HG03045 (cell line): ENCODE measurements around the gene ALS2CL.

Experiments
- ATAC-seq: cut with Tn5 transposase; IDR thresholded peaks from one replicate; pipeline ENCODE4 v1.9.1; 2021; ENCODE audit warnings: mild to moderate bottlenecking, moderate library complexity; ENCODE audit not compliant: unreplicated experiment

The ALS2CL gene

GRCh38 chr3:46667061-46667621 lies 26.3 kb downstream of the ALS2CL start:
- no peak for ATAC-seq

GRCh38 chr3:46666453-46666845 lies 27.0 kb downstream of the ALS2CL start:
- no peak for ATAC-seq

GRCh38 chr3:46665763-46666452 lies 27.6 kb downstream of the ALS2CL start:
- no peak for ATAC-seq

GRCh38 chr3:46664971-46665762 lies 28.3 kb downstream of the ALS2CL start:
- no peak for ATAC-seq

- no peak for ATAC-seq
These were observed 29.1 kb downstream of the ALS2CL start for GRCh38 chr3:46664188-46664970.

- ATAC-seq, result no peak
These were observed 29.8 kb downstream of the ALS2CL start for GRCh38 chr3:46663591-46664135.

GRCh38 chr3:46662771-46663551 lies 30.5 kb downstream of the ALS2CL start:
- no peak for ATAC-seq

- no peak for ATAC-seq
These were observed 31.4 kb downstream of the ALS2CL start for GRCh38 chr3:46661776-46662766.

- ATAC-seq, result no peak
These were observed 32.6 kb downstream of the ALS2CL start for GRCh38 chr3:46660543-46661523.

- no peak for ATAC-seq
These were observed 33.5 kb downstream of the ALS2CL start for GRCh38 chr3:46660003-46660402.

- ATAC-seq, result no peak
These were observed 34.2 kb downstream of the ALS2CL start for GRCh38 chr3:46659285-46659684.

GRCh38 chr3:46656778-46657556 lies 36.5 kb downstream of the ALS2CL start:
- no peak for ATAC-seq

GRCh38 chr3:46655271-46655670 lies 38.2 kb downstream of the ALS2CL start:
- no peak for ATAC-seq

GRCh38 chr3:46651084-46651483 lies 42.4 kb downstream of the ALS2CL start:
- ATAC-seq, result no peak

GRCh38 chr3:46649436-46649835 lies 44.0 kb downstream of the ALS2CL start:
- no peak for ATAC-seq

GRCh38 chr3:46648096-46648495 lies 45.4 kb downstream of the ALS2CL start:
- ATAC-seq, result no peak

- no peak for ATAC-seq
These were observed 46.8 kb downstream of the ALS2CL start for GRCh38 chr3:46646700-46647099.
